Activated CD8-positive, alpha-beta memory T cell treated with anti-CD3 and anti-CD28 coated beads for 4 hours (primary cell): Measurements from ENCODE around the gene IRGC.
"Not testable (repeated sequence)": the region's sequence is repeated elsewhere in the genome, so short reads cannot be mapped to it uniquely, and the experiment has no call there.

Experiments used
- DNase-seq, 2 donors: peaks; one replicate each; pipeline ENCODE4 v3.0.0-alpha.2; 2020; ENCODE audit warnings: low read depth in 2 of 2

IRGC gene, protein sequence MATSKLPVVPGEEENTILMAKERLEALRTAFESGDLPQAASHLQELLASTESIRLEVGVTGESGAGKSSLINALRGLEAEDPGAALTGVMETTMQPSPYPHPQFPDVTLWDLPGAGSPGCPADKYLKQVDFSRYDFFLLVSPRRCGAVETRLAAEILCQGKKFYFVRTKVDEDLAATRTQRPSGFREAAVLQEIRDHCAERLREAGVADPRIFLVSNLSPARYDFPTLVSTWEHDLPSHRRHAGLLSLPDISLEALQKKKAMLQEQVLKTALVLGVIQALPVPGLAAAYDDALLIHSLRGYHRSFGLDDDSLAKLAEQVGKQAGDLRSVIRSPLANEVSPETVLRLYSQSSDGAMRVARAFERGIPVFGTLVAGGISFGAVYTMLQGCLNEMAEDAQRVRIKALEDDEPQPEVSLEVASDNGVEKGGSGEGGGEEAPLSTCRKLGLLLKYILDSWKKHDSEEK

DNA sequence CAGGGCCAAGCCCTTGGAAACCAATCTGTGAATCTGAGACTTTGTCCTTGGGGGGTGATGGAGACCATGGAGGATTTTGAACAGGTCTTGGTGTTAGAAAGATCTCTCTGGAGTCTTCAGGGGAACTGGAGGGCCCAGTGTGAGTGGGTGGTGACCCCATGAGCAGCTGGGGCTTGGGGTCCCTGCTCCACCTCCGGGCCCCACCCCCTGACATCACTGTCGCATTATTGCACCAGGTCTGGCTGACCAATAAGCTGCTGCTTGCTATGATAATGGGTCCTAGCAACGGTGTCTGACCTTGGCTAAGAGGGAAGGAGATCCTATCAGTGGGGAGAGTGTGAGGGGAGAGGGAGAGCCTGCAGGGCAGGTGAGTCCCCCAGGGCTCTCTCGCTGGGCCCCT, at the start of gene IRGC:
IRGC (plus strand) TSS at position 301 of the 400 bp plus-strand sequence. CDS start 2,483 bp downstream, outside the sequence.
- DNase-seq = no peak

DNA sequence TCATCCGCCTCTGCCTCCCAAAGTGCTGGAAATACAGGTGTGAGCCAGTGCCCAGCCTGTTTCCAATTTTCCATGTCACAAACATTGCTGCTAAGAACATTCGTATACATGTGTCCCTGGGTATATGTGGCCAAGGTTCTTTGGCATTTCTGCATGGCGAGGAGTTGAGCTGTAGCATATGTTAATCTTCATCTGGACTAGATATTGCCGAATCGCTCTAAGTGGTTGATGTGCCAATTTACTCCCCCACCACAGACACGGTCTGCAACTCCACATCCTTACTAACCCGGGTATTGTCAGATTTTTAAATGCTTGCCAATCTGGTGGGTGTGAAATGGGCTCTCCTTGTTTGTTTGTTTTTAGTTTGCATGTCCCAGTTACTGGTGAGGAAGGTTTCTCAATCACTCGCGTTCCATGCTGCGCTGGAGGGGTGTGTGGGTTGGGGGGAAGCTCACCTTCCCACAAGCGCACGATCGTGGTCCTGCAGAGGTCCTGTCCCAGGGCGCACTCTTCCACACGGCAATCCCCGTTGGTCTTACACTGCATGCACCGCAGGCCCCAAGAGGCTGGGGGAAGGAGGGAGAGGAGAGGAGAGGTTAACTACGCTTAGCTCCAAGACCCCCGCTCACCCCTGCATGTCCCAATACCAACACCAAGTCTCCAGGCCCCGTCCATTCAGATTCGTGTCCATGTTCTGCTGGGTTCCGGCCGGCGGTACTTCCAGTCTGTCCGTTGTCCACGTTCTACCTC, 48.6 kb upstream of the IRGC start:
- DNase-seq = no peak

DNA sequence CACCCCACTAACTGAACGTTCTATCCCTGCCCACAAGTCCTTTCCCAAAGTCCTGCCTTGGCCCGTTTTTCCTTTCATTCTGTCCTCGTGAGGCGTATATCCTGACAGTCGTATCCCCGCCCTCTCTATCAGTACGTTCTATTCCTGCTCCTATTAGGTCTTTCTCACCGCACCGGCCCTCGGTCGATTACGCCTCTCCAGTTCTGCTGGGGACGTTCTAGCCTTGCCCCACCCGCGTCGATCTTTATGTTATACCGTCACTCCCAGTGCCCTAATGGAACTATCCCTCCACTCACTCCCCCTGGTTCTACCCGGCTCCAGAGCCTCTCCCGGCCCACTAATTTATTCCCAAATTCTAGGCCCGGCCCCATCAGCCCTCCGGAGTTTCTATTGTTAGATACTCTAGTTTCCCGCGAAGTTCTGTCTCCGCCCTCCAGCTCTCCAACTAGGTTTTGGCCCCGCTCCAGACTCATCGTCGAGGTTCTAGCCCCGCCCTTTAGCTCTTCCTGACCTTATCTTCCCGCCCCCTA, 47.9 kb upstream of the IRGC start:
- no peak for DNase-seq

DNA sequence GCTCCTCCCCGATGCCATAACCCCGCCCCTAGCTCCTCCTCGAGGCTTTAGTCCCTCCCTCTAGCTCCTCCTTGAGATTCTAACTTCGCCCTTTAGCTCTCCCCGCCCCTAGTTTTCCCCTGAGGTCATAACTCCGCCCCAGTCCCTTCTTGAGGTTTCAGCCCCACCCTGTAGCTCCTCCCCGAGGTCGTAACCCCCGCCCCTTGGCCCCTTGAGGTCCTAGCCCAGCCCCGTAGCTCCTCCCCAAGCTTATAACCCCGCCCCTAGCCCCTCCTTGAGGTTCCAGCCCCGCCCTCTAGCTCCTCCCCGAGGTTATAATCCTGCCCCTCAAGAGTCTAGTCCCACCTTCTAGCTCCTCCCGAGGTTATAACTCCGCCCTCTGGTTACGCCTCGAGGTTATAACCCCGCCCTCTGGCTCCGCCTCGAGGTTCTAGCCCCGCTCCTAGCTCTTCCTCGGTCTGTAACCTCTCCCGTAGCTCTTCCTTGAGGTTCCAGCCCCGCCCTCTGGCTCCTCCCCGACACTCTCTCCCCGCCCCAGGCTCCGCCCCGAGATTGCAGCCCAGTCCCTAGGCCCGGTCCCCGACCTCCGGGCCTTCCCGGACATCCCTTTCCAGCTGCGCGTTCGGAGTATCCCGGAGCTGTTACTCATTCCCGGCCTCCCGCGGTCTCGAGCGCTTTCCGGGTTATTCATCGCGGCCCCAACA, 47.3 kb upstream of the IRGC start:
- DNase-seq = peak; percentile 75 to 92

DNA sequence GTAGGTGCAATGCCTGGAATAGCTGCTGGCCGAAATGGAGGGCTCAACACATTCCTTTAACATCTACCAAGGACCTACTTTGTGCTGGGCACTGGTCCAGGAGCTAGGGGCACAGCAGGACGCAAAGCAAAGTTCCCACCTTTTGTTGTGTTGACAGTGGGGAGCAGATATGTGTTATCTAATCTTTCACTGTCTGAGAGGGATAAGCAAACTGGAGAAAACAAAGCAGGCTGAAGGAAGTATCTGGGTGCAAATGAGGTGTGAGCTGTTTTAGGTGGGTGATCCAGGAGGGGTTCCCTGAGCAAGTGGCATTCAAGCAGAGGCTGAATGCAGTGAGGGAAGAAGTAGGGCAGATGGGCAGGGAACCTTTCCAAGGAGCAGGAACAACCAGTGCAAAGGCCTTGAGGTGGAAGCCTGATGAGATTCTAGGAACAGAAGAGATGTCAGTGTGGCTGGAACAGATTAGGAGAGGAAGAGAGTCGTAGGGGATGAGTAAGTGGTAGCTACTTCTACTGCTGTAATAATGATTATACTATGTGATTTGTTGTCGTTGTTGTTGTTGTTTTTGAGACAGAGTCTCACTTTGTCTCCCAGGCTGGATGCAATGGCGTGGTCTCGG, 43.7 kb upstream of the IRGC start:
- no peak for DNase-seq

DNA sequence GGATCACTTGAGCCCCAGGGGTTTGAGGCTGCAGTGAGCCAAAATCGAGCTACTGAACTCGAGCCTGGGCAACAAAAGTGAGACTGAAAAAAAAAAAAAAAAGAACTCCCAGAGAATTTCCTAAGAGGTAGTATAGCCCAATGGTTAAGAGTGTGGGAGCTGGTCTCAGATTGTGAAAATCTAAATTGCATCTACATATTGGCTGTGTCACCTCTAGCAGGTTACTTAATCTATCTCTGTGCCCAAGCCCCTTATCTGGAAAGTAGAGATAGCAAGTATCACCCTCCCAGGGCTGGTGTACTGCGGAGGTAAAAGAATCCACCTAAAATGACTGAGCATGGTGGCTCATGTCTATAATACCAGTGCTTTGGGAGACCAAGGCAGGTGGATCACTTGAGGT, 42.2 kb upstream of the IRGC start:
- no peak for DNase-seq

DNA sequence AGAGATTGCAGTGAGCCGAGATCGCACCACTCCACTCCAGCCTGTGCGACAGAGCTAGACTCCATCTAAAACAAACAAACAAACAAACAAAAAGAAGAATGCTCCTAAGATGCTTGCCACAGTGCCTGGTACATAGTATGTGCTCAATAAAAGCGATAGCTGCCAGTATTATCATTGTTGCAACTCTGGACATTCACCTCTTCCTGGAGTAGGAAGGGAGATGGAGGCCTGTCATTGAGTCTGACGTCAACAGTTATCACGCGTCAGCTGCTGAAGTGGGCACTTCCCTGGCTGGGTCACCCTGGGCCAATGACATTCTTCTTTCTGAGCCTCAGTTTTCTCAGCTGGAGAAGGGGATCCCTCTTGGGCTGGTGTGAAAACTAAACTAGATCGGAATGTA, 41.7 kb upstream of the IRGC start:
- DNase-seq = no peak

DNA sequence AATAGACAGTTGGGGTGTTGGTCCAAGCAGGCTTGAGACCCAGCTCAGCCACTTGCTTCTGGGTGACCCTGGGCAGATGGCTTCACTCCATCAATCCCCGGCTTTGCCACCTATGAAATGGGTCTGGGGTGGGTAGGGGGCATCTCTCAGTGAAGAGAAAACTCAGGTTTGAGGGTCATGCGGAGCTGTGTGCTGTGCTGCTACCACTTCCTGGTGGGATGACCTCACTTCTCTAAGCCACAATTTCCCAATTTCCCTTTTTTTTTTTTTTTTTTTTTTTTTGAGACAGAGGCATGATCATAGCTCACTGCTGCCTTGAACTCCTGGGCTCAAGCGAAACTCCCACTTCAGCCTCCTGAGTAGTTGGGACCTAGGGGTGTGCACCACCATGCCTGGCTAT, 41.3 kb upstream of the IRGC start:
- no peak for DNase-seq

DNA sequence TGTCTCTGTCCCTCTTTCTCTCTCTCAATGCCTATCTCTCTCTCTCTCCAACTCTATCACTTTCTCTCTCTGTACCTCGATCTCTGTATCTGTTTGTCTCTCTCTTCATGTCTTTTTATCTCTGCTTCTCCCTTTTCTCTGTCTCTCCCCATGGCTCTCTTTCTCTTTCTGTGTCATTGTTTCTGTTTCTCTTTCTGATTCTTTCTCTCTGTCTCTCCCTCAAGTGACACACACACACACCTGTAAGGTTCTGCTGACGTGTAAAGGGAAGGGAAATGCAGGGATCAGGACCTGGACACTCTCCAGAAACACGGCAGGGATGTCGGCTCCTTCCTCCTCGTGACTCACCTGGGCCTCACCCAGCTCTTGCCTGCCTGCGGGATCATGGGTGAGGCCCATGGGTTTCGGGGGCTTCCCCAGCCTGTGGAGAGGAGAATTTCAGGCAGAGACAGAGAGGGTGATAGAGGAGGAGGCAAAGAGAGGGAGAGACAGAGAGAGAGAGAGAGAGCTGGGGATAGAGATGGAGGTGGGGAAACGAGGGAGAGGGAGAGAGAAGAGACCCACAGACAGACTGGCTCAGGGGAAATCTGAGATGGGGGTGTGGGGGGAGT, 40.5 kb upstream of the IRGC start:
- DNase-seq = no peak

DNA sequence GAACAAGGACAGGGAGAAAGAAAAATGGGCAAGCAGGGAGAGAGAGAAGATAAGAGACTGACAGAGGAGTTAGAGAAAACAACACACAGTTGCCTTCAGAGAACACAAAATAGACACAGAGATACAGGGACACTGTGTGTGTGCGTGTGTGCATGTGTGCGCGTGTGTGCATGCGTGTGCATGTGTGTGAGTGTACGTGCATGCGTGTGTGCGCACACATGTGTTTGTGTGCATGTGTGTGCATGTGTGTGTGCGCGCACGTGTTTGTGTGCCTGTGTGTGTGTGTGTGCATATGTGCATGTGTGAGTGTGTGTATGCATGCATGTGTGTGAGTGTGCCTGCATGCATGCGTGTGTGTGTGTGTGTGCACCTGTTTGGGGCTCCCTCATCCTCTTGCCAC, 40.0 kb upstream of the IRGC start:
- no peak for DNase-seq

DNA sequence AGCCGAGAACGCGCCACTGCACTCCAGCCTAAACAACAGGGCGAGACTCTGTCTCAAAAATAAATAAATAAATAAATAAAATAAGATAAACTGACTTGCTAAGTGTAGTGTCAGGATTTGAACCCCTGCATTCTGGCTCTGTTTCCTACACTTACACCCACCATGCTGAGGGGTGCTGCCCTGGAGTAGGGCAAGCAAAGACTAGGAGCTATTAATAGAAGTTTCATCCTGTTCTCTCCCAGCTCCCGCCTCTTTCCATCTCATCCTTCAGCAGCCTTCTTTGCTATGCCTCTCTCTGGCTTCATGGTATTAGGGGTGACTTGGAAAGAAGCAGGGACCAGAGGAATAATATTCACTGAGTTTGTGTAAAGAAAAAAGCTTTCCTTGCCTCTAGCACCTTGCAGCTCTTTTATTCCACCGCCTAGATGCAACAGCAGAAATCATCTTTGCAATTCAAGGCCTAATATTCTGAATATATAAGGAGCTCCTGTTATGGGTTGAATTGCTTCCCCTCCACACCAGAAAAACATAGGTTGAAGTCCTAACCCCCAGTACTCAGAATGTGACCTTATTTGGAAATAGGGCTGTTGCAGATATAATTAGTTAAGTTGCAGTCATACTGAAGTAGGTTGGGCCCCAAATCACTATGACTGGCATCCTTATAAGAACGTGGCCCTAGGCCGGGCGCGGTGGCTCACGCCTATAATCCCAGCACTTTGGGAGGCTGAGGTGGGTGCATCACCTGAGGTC, 37.2 kb upstream of the IRGC start:
- no peak for DNase-seq

DNA sequence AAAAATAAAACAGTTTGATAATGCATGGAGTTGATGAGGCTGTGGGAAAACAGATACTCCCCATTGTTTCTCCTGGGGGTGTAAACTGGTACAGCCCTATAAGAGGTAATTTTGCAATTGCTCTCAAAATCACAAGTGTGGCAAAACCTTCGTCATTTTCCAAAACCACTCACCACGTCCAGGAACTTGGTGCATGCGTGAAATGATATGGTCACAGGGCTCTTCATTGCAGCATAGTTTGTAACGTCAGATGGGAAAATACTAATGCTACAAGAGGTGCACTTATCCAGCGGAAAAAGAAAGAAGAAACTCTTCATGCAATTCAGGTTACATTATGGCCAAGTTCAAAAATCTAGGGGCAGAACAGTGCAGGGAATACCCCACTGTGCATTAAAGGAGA, 34.1 kb upstream of the IRGC start:
- no peak for DNase-seq

DNA sequence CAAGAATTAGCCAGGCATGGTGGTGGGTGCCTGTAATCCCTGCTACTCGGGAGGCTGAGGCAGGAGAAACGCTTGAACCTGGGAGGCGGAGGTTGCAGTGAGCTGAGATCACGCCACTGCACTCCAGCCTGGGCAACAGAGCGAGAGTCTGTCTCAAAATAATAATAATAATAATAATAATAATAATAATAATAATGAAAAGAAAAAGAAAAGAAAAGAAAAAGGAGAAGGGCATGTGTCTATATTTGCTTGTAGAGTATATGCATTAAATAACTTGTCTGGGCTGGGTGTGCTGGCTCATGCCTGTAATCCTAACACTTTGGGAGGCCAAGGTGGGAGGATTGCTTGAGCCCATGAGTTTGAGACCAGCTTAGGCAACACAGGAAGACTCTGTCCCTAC, 33.6 kb upstream of the IRGC start:
- not testable (repeated sequence) for DNase-seq

DNA sequence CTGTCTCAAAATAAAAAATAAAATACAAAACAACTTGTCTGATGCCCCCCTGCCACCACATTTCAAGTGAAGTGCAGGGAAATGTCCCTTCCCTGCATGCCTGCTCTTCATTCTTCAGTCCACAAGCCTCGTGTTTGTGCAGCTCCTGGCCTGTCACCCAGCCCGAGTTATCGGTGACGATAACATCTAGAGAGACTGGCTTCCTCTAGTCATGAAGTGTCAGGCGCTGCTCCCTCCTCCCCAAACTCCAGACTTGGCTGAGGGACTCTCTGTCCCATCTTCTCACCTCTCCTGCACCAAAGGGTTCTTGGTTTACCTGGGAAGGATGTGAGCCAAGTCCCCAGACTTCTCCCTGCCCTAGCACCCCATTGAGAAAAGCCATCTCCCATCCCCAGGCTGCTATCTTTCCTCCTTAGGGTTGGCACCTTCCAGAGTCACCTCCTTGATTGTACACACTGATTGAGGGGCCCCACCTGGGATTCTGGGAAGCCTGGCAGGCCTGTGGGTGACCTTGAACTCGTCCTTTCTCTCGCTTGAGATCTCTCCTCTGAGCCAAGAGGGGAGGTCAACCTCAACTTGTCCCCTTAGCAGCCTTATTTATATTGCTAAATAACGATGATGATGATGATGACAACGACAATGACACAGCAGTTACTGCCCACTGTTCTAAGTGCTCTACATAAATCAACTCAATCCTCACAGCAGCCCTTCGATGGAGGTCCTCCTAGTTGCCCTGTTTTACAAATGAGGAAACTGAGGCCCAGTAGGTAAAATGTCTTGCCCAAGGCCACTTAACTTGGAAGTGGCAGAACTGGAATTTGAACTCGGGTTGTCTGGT, 32.8 kb upstream of the IRGC start:
- DNase-seq = no peak

DNA sequence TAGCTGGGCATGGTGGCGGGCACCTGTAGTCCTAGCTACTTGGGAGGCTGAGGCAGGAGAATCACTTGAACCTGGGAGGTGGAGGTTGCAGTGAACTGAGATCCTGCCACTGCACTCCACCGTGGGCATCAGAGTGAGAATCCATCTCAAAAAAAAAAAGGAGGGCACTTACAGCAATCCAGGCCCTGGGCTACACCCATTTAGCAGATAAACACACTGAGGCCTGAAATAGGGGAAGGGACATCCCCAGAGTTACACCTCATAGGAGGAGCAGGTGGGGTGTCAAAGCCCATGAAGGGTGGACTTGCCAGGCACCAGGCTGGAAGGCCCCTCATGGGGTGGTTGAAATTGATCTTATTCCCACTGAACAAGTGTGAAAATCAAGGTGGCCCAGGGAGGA, 32.0 kb upstream of the IRGC start:
- DNase-seq = no peak

DNA sequence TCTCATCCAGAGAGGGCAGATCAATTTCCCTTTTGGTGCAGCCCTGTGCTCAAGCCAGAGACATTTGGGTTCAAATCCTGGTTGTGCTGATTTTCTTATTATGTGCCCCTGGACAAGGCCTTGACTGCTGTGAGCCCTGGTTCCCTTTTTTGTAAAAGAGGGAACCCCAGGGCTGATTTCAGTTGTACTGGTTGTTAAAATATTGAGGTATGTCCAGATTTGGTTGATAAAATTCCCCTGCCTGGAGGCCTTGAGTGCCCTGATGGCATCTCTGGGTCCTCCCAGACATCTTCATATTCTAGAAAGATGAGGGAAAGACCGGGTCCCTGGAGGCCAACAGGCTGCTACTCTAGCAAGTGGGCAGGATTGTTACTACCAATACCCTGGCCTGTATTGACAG, 31.6 kb upstream of the IRGC start:
- DNase-seq = no peak

DNA sequence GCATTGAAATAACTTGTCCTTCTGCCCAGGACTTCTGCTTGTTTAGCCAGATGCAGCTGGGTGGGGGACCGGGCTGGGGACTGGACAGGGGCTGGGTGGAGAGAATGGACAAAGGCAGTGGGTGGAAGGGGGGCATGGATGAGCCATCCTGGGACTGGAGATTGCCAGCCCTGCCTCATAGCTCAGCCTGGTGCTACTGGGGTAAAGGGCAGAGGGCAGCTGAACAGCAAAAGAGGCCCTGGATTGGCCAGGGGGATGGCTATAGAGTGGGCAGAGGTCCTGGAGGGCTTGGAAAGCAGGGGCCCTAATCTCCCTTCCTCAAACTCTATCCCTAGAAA, 28.2 kb upstream of the IRGC start:
- DNase-seq = no peak

DNA sequence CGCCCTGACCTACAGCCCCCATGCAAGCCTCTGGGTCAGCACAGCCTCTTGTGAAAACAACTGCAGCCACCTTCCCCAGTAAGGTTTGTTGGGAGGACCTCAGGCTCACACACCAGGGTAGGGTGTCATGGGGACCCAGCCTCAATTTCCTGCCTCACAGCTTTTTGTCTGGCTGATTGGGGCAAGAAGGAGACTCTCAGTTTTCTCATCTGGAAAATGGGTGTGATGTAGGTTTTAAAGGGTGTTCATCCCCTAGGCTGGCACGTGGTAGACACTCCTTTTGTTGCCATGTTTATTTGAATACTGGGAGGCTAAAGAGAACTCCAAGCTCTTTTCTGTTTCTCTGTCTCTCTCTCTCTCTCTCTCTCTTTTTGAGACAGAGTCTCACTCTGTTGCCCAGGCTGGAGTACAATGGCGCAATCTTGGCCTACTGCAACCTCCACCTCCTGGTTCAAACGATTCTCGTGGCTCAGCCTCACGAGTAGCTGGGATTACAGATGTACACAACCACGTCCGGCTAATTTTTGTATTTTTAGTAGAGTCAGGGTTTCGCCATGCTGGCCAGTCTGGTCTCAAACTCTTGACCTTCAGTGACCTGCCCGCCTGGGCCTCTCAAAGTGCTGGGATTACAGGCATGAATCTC, 27.7 kb upstream of the IRGC start:
- no peak for DNase-seq

DNA sequence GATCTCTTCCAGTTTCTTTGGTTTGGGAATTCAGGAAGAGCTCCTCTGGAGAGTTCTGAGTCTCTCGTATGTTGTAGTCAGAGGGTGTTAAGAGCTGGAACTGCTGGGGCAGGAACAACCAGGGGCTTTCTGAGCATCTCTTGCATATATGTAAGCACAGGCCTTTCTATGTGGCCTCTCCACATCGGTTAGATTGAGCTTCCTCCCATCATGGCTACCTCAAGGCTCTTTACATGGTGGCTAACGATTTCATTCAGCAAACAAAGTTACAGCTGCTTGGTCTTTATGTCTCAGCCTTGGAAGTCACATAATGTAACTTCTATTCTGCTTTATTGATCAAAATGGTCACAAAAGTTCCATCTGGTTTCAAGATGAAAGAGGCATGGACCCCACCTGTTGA, 25.4 kb upstream of the IRGC start:
- no peak for DNase-seq
